ENCODE data around the gene GLB1L2. TPM values are rescaled to one million over a fixed set of nuclear protein-coding genes. Genes with fewer than 3 reads are reported as not detected.

Gene GLB1L2
- polyA plus RNA-seq, 4 donors: 1.4 to 9.6 (median 4.2) TPM

DNA sequence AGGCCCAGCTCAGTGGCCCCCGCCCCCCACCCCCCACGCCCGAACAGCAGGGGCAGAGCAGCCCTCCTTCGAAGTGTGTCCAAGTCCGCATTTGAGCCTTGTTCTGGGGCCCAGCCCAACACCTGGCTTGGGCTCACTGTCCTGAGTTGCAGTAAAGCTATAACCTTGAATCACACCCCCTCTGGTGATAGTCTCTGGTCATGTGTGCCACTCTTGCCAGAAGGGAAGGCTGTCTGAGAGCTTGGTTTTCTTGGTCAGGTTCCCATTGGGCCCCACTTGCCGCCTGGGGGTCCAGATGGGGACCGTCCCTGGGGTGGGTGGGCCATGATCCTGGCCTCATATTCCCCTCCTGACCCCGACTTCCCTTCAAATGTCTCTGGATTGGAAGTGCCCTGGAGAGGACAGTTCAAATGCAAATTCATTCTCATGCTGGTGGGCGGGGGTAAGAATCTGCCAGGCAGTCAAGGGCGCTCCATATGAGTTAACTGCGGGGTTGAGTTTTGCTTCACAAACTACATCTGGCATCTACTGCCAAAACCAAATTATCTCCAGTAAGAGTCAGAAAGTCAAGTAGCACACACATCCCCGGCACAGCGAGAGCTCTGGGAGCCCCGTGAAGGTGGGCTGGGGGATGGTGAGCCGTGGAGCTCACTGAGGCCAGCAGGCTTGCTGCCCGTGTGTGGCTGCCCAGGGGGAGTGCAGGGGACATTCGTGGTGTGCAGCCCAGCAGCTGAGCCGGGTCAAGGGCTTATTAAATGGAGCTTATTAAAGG is 44.5 kb downstream of the GLB1L2 start:
- 77 to 82% (median 80%) methylated on average over 15 to 18 of the region's 18 CpGs for WGBS, 3 donors
- Histone ChIP-seq H3K9me3 (ENCODE audit: control insufficient read depth in 2 of 2, insufficient read depth in 1 of 2, low read depth in 1 of 2, low read length in 1 of 2) (peaks cover 0 to 10% of the 10 kb centered on the region in 2 donors), H3K4me3 (ENCODE audit: low read depth in 1 of 3, low read length in 3 of 3) (no peak overlapping the region), H3K27me3 (ENCODE audit: control insufficient read depth in 3 of 3, insufficient read depth in 3 of 3, low read length in 3 of 3) (no peaks in the 10 kb centered on the region), H3K27ac (ENCODE audit: low read depth in 1 of 3, low read length in 2 of 3) (no peak overlapping the region), H3K36me3 (ENCODE audit: control insufficient read depth in 3 of 3, insufficient read depth in 2 of 3, low read depth in 1 of 3, low read length in 3 of 3) (no peaks in the 10 kb centered on the region), H3K4me1 (ENCODE audit: control insufficient read depth in 3 of 3, insufficient read depth in 2 of 3, low read depth in 1 of 3, low read length in 2 of 3) (no peaks in the 10 kb centered on the region)
- no peak for DNase-seq
- FAIRE-seq: no peak

DNA sequence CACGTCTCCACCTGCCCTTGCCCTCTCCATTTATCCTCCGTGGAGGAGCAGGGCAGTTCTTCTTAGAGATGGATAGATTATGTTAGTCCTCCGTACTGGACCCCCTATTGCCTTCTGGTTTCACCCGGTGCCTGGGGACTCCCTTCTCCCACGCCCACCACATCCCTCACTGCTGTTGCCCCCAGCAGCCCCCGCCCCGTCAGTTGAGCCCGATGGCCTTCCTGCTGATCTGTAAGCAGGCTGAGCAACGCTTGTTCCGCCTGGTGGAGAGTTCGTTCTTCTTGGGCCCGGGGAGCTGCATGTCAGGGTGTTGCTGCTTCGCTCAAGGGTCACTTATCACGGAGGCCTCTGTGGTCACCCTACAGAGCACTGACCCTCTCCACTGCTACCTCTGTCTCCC is 46.1 kb downstream of the GLB1L2 start:
- no peak for DNase-seq
- Histone ChIP-seq H3K9me3 (ENCODE audit: control insufficient read depth in 2 of 2, insufficient read depth in 1 of 2, low read depth in 1 of 2, low read length in 1 of 2) (peaks cover 0 to 10% of the 10 kb centered on the region in 2 donors), H3K4me3 (ENCODE audit: low read depth in 1 of 3, low read length in 3 of 3) (no peak overlapping the region), H3K4me1 (ENCODE audit: control insufficient read depth in 3 of 3, insufficient read depth in 2 of 3, low read depth in 1 of 3, low read length in 2 of 3) (no peaks in the 10 kb centered on the region), H3K27me3 (ENCODE audit: control insufficient read depth in 3 of 3, insufficient read depth in 3 of 3, low read length in 3 of 3) (no peaks in the 10 kb centered on the region), H3K27ac (ENCODE audit: low read depth in 1 of 3, low read length in 2 of 3) (no peak overlapping the region), H3K36me3 (ENCODE audit: control insufficient read depth in 3 of 3, insufficient read depth in 2 of 3, low read depth in 1 of 3, low read length in 3 of 3) (no peaks in the 10 kb centered on the region)
- FAIRE-seq: no peak
- WGBS, 3 donors: 85 to 90% (median 89%) methylated on average over 14 of the region's 14 CpGs

DNA sequence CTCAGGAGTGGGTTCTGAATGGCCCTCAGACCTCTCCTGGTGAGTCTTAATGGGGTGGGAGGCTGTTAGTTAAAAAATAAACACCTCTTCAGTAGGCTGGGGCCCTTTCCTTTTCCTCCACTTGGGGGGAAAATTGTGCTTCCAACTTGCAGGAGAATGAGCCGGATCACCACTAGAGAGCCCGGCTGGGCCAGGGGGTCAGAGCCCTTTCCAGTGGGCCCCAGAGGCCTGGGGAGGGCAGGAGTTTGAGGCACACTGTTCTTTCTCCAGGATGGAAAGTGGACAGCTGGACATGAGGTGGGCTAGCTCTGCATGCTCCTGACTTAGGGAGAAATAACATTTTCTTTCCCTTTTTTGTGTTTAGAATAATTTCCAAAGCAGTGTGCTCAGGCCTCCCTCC is 47.5 kb downstream of the GLB1L2 start:
- Histone ChIP-seq H3K27me3 (ENCODE audit: control insufficient read depth in 3 of 3, insufficient read depth in 3 of 3, low read length in 3 of 3) (no peaks in the 10 kb centered on the region), H3K36me3 (ENCODE audit: control insufficient read depth in 3 of 3, insufficient read depth in 2 of 3, low read depth in 1 of 3, low read length in 3 of 3) (no peaks in the 10 kb centered on the region), H3K27ac (ENCODE audit: low read depth in 1 of 3, low read length in 2 of 3) (no peak overlapping the region), H3K9me3 (ENCODE audit: control insufficient read depth in 2 of 2, insufficient read depth in 1 of 2, low read depth in 1 of 2, low read length in 1 of 2) (peaks cover 0 to 10% of the 10 kb centered on the region in 2 donors), H3K4me3 (ENCODE audit: low read depth in 1 of 3, low read length in 3 of 3) (no peak overlapping the region), H3K4me1 (ENCODE audit: control insufficient read depth in 3 of 3, insufficient read depth in 2 of 3, low read depth in 1 of 3, low read length in 2 of 3) (no peaks in the 10 kb centered on the region)
- DNase-seq (no peak), FAIRE-seq (no peak)
- 81 to 100% (median 95%) methylated on average over 2 of the region's 2 CpGs for WGBS, 3 donors

DNA sequence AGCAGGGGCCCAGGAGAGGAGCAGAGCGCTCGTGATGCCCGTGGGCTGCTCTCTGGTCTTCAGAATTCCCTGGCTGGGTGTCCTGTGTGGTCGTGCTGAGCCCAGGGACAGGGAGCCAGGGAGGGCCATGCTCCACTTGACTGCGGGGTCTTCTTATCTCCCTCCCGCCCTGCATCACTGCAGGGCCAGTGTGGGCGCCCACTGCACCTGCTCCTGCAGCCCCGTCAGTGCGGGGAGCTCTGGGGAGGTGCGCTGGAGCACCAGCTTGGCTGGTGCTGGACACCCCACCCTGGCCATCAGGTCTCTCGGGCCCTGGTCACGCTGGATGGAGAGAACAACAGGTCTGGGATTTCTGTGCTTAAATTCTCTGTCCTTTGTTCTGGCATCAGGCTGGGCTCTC is 48.4 kb downstream of the GLB1L2 start:
- Histone ChIP-seq H3K27ac (ENCODE audit: low read depth in 1 of 3, low read length in 2 of 3) (no peak overlapping the region), H3K9me3 (ENCODE audit: control insufficient read depth in 2 of 2, insufficient read depth in 1 of 2, low read depth in 1 of 2, low read length in 1 of 2) (peaks cover 0 to 10% of the 10 kb centered on the region in 2 donors), H3K4me1 (ENCODE audit: control insufficient read depth in 3 of 3, insufficient read depth in 2 of 3, low read depth in 1 of 3, low read length in 2 of 3) (no peaks in the 10 kb centered on the region), H3K4me3 (ENCODE audit: low read depth in 1 of 3, low read length in 3 of 3) (no peak overlapping the region), H3K36me3 (ENCODE audit: control insufficient read depth in 3 of 3, insufficient read depth in 2 of 3, low read depth in 1 of 3, low read length in 3 of 3) (no peaks in the 10 kb centered on the region), H3K27me3 (ENCODE audit: control insufficient read depth in 3 of 3, insufficient read depth in 3 of 3, low read length in 3 of 3) (no peaks in the 10 kb centered on the region)
- FAIRE-seq (no peak), DNase-seq (no peak)
- 70 to 81% (median 78%) methylated on average over 12 of the region's 12 CpGs for WGBS, 3 donors

DNA sequence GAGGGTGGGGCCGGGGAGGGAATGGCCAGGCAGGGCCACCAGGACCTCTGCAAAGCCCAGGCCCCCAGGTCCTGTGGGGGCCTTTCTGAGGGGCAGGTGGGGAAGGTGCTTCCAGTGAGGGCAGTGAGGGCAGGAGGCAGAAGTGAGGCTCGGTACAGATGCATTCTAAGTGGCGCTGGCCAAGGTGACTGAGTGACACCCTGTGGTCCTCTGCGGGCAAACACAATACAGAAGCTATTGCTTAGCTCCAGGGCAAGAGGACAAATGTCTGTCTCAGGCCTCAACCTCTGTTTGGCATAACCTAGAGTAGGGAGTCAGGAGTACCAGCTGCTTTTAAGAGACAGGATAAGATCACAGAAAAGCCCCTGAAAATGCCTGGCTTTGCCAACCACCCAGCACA is 49.0 kb downstream of the GLB1L2 start:
- DNase-seq: no peak
- 36 to 70% (median 55%) methylated on average over 4 of the region's 4 CpGs for WGBS, 3 donors
- Histone ChIP-seq H3K27me3 (ENCODE audit: control insufficient read depth in 3 of 3, insufficient read depth in 3 of 3, low read length in 3 of 3) (no peaks in the 10 kb centered on the region), H3K4me1 (ENCODE audit: control insufficient read depth in 3 of 3, insufficient read depth in 2 of 3, low read depth in 1 of 3, low read length in 2 of 3) (no peaks in the 10 kb centered on the region), H3K4me3 (ENCODE audit: low read depth in 1 of 3, low read length in 3 of 3) (no peak overlapping the region), H3K27ac (ENCODE audit: low read depth in 1 of 3, low read length in 2 of 3) (no peak overlapping the region), H3K9me3 (ENCODE audit: control insufficient read depth in 2 of 2, insufficient read depth in 1 of 2, low read depth in 1 of 2, low read length in 1 of 2) (peaks cover 0 to 10% of the 10 kb centered on the region in 2 donors), H3K36me3 (ENCODE audit: control insufficient read depth in 3 of 3, insufficient read depth in 2 of 3, low read depth in 1 of 3, low read length in 3 of 3) (no peaks in the 10 kb centered on the region)
- no peak for FAIRE-seq

DNA sequence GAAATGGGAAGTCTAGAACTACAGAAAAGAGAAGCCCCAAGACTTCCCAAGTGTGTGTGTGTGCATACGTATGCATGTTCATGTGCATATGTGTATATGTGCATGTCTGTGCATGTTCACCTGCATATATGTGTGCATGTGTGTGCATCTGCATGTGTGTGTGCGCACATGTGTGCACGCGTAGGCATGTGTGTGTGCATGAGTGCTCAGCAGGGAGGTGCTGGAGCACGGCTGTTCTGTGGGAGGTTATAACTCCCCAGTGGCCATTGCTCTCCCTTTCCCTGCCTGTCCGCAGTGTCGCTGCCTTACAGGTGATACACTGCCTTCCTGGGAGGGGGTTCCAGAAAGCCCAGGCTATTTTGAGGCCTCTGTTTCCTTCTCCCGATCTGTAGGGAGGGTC is 50.5 kb downstream of the GLB1L2 start:
- no peaks in the 10 kb centered on the region for H3K27me3 ChIP-seq (ENCODE audit: control insufficient read depth in 3 of 3, insufficient read depth in 3 of 3, low read length in 3 of 3)
- H3K9me3 ChIP-seq (ENCODE audit: control insufficient read depth in 2 of 2, insufficient read depth in 1 of 2, low read depth in 1 of 2, low read length in 1 of 2): peaks cover 0 to 10% of the 10 kb centered on the region in 2 donors
- 86 to 88% (median 87%) methylated on average over 8 of the region's 8 CpGs for WGBS, 3 donors
- no peaks in the 10 kb centered on the region for H3K36me3 ChIP-seq (ENCODE audit: control insufficient read depth in 3 of 3, insufficient read depth in 2 of 3, low read depth in 1 of 3, low read length in 3 of 3)
- DNase-seq (no peak), FAIRE-seq (no peak)
- H3K4me3 ChIP-seq (ENCODE audit: low read depth in 1 of 3, low read length in 3 of 3): no peak overlapping the region
- H3K27ac ChIP-seq (ENCODE audit: low read depth in 1 of 3, low read length in 2 of 3): no peak overlapping the region
- H3K4me1 ChIP-seq (ENCODE audit: control insufficient read depth in 3 of 3, insufficient read depth in 2 of 3, low read depth in 1 of 3, low read length in 2 of 3): no peaks in the 10 kb centered on the region

DNA sequence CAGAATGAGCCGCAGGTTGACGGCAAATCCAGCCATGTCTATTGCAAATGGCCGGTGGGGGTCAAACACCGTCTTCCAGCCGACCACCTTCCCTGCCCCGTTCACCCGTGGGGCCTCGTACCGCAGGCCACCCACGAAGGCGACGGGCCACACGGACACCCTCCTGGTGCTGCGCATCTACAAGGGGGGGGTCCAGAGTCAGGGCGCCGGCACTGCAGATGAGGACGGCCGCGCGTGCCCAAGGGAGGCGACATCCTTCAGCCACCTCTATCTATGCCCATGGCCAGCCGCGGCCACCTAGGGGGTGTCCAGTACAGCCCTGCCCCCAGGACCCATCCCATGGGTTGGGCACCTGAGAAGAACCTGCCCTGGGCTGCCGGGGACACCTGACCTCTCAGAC is 51.0 kb downstream of the GLB1L2 start:
- H3K27ac ChIP-seq (ENCODE audit: low read depth in 1 of 3, low read length in 2 of 3): no peak overlapping the region
- no peaks in the 10 kb centered on the region for H3K36me3 ChIP-seq (ENCODE audit: control insufficient read depth in 3 of 3, insufficient read depth in 2 of 3, low read depth in 1 of 3, low read length in 3 of 3)
- no peaks in the 10 kb centered on the region for H3K4me1 ChIP-seq (ENCODE audit: control insufficient read depth in 3 of 3, insufficient read depth in 2 of 3, low read depth in 1 of 3, low read length in 2 of 3)
- peaks cover 0 to 9% of the 10 kb centered on the region in 2 donors for H3K9me3 ChIP-seq (ENCODE audit: control insufficient read depth in 2 of 2, insufficient read depth in 1 of 2, low read depth in 1 of 2, low read length in 1 of 2)
- no peak for DNase-seq
- no peaks in the 10 kb centered on the region for H3K27me3 ChIP-seq (ENCODE audit: control insufficient read depth in 3 of 3, insufficient read depth in 3 of 3, low read length in 3 of 3)
- FAIRE-seq: no peak
- WGBS, 3 donors: 92 to 95% (median 94%) methylated on average over 24 of the region's 24 CpGs
- no peak overlapping the region for H3K4me3 ChIP-seq (ENCODE audit: low read depth in 1 of 3, low read length in 3 of 3)

DNA sequence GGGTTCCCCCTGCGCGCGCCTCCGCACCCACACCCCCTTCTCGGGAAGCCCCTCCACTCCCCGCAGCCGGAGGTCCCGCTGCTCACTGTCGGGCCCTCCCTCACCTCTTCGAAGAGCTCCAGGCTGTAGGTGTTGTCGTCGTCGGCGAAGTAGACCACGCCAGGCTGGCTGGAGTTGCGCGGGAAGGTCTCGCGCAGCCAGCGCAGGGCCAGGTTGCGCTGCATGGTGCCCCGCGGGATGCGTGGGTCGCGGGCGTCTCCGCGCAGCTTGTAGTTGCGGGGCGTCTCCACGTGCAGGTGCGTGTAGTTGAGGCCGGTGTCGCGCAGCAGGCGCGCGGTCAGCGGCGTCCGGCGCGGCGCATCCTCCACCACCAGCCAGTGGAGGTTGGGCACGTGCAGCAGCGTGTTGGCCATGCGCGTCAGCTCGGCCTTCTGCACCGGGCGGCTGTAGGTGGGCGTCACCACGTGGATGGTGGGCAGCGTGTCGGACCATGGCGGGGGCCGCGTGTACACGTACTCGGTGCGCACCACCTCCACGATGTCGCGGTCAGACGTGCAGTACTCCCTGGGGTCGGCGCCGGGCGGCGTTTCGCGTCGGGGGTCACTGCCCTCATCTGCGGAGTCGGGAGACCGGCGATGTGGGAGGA is 51.9 kb downstream of the GLB1L2 start:
- DNase-seq: no peak
- Histone ChIP-seq H3K27ac (ENCODE audit: low read depth in 1 of 3, low read length in 2 of 3) (no peak overlapping the region), H3K27me3 (ENCODE audit: control insufficient read depth in 3 of 3, insufficient read depth in 3 of 3, low read length in 3 of 3) (no peaks in the 10 kb centered on the region), H3K4me1 (ENCODE audit: control insufficient read depth in 3 of 3, insufficient read depth in 2 of 3, low read depth in 1 of 3, low read length in 2 of 3) (no peaks in the 10 kb centered on the region), H3K4me3 (ENCODE audit: low read depth in 1 of 3, low read length in 3 of 3) (no peak overlapping the region), H3K36me3 (ENCODE audit: control insufficient read depth in 3 of 3, insufficient read depth in 2 of 3, low read depth in 1 of 3, low read length in 3 of 3) (no peaks in the 10 kb centered on the region), H3K9me3 (ENCODE audit: control insufficient read depth in 2 of 2, insufficient read depth in 1 of 2, low read depth in 1 of 2, low read length in 1 of 2) (peaks cover 0 to 5% of the 10 kb centered on the region in 2 donors)
- 92 to 95% (median 95%) methylated on average over 71 to 78 of the region's 78 CpGs for WGBS, 3 donors
- FAIRE-seq: no peak
